ENCODE measurements around the gene TAC3.
"Not testable (repeated sequence)": the region's sequence is repeated elsewhere in the genome, so short reads cannot be mapped to it uniquely, and the experiment has no call there.

The TAC3 gene

GRCh38 chr12:57001448-57001906, 14.9 kb downstream of the TAC3 start:
- DNase-seq: peak in 1 of 2 experiments; percentile 22

DNA sequence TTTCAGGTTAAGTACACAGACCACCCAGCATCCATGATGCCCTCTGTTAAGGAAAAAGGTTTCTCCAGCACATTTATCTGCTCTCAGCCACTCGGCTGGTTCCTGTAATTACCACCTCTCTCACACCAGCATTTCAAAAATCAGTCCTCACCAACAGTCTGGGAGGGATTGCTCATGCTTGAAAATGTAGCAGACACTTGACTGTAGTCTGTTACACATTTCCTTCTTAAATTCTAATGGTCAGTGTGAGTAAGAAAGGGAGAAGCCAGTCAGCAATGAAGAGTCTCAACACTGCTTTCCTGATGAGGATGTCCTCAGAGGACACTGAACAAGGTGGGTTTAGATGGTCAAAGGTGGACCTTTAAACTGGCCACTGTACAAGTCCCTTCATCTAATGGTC, 15.9 kb downstream of the TAC3 start:
- DNase-seq: no peak

- DNase-seq: no peak
Measured at GRCh38 chr12:56999456-56999855, 16.9 kb downstream of the TAC3 start.

GRCh38 chr12:56998981-56999380, 17.3 kb downstream of the TAC3 start:
- DNase-seq: no peak

GRCh38 chr12:56998316-56998715, 18.0 kb downstream of the TAC3 start:
- no peak for DNase-seq

GRCh38 chr12:56996793-56997545, 19.4 kb downstream of the TAC3 start:
- DNase-seq: no peak

- no peak for DNase-seq
Measured at GRCh38 chr12:56995930-56996496, 20.3 kb downstream of the TAC3 start.

- no peak for DNase-seq
Measured at GRCh38 chr12:56995201-56995929, 21.0 kb downstream of the TAC3 start.

GRCh38 chr12:56994231-56994746, 22.0 kb downstream of the TAC3 start:
- DNase-seq: no peak

DNA sequence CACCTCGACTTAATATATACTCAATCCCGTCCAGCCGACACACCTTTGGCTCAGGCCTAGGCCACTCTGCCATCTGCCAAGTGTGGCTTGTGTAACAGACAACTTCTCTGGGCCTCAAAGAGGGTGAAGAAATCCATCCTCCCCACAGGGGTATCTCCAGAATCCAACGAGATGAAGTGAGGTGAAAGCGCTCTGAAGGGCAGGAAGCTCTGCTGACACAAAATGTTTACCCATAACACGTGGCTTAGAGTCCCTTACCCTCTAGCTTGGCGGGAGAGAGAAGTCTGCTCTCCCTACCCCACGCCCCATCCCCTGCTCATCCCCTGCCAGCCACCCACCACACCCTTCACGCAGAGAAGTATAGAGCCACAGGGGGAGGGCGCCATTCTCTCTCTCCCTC, 23.0 kb downstream of the TAC3 start:
- DNase-seq: no peak

- DNase-seq: no peak
Measured at GRCh38 chr12:56991319-56992246, 24.7 kb downstream of the TAC3 start.

GRCh38 chr12:56990648-56991318, 25.5 kb downstream of the TAC3 start:
- no peak for DNase-seq

- DNase-seq: no peak
Measured at GRCh38 chr12:56989861-56990610, 26.3 kb downstream of the TAC3 start.

DNA sequence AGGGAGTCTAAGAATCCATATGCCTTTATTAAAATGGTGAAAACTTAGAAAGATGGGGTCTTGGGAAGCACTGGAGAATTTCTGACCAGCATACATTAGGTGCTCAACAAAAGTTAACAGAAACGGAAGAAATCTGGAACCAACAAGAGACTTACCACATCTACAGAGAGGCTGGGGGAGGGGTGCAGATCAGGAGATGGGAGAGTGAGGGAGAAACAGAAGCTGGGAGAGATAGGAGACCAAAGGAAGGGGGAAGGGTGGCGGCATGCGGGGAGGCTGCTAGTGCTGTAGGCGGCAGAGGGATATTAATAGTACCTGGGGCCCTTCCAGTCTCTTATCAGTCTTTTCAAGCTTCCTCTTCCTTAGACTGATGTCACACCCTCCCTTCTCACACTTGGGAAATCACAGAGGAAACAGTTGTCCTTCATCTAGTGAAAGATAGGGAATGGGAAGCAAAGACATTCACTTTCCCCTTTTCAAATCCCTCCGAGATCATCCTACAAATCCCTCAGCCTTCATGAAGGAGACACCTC, 28.1 kb downstream of the TAC3 start:
- DNase-seq: no peak

DNA sequence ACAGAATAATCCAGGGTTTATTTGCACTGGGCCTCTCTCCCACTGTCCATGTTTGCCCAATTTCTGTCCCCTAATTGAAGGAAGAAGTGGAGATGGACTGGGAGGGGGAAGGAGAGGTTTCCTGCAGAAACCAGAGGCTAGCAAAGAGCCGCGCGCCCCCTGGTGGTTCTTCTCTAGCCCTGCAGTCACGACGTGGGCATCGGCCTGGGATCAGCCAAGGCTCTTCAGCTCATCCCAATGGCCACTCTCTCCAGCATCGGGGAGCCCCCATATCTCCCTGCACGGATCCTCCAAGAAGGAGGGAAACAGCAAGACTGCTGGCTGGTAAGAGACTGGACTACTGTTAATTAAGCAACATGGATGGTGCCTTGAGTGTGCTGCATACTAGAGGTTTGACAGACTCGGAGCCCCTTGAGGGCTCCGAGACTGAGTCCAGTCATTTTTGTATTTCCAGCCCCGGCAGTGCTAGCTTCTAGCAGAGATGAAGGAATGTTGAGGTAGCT, 28.7 kb downstream of the TAC3 start:
- peak; percentile 66 to 69 for DNase-seq

DNA sequence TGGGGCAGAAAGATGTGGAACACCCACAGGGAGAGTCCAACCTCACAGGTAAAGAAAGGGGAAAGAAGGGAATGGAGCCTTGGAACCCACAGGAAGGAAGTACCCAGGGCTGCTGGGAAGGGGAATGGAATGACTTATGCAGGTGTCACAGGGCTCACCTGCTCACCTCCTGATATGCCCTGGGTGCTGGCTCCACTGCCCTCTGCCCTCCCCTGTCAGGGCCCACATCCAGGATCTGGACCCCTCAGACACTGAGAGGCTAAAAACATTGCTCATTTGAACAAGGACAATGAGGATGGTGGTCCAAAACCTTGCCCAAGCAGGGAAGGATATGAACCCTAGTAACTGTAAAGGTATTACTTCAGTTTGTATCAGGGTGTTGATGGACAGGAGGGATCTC, 29.3 kb downstream of the TAC3 start:
- DNase-seq: no peak

DNA sequence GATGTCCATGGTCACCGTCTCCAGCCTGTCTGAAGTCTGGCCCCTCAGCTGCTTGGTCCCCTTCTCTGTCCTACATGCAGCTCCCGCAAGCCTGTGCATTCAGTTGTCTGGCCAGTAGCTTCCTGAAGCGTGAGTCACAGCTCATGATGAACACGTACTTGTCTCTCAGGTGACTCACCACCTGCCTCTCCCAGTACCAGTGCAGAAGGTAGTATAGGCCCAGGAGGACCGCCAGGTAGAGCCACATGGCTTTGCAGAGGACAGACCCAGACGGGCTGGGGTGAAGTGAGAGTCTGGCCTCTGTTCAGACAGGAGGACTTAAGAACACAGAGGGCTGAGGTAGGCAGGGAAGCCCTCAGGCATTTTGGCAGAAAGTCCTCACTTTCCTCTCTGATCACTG, 30.6 kb downstream of the TAC3 start:
- not testable (repeated sequence) for DNase-seq

GRCh38 chr12:56983386-56983785, 32.9 kb downstream of the TAC3 start:
- no peak for DNase-seq

DNA sequence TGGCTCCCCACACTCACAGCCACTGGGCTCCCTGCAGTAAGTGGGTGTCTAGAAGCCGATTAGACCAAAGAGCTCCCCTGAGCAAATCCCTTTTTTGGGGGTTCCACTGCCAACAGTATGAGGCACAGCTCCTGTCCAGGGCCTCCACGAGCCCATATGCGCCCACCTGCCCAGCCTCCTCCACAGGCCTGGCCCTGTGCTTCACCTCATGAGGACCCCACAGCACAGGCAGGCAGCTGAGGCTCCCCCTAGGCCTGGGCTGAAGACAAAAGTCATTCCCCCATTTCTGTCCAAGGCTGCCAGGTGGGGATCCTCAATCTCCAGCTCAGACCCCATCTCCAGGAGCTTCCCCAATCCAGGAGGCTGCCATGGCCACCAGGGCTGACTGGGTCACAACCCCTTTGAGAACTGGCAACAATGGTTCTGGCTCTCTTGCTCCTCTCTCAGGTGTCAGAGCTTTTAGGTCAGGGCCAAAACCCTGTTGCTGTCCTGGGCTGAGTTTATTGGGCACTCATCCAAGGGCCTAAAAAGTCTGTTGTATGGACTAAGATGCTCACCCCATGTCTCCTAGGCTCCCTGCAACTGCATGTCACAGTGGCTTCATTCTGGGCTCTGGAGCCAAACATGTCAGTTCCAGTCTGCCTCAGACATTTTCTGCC, 33.6 kb downstream of the TAC3 start:
- not testable (repeated sequence) for DNase-seq

DNA sequence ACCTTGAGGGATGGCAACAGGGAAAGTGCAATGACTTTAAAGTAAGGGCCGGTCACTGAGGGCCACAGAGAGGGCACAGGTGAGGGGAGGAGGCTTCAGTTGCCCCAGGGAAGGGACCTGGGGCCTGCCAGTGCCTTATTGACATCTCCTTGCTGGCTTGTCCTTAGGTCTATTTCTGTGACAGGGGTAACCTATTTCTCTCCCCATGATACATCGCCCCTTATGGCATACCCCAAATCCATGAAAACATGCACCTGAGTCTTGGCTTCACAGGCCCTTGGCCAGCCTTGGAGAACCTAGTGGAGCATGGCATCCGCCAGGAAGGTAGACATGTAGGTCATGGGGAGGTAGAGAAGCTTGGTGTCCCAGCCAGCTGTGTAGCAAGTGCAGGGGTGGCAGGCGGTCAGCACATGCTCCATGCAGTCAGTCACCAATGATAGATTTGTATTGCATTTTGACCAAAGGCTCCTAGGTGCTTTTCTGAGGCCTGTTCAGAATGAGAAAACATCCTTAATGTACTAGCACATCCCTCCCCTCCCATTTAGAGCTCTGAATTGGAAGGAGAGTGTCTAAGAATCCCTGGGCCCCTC, 35.3 kb downstream of the TAC3 start:
- DNase-seq: no peak
